HG03103 (cell line): ENCODE results near the gene TP53BP2.
"Not testable (repeated sequence)": the region's sequence is repeated elsewhere in the genome, so short reads cannot be mapped to it uniquely, and the experiment has no call there.

Experiments used
- ATAC-seq: cut with Tn5 transposase; IDR thresholded peaks from one replicate; pipeline ENCODE4 v1.9.1; 2021; ENCODE audit warnings: low read depth; ENCODE audit not compliant: unreplicated experiment

TP53BP2 gene

DNA sequence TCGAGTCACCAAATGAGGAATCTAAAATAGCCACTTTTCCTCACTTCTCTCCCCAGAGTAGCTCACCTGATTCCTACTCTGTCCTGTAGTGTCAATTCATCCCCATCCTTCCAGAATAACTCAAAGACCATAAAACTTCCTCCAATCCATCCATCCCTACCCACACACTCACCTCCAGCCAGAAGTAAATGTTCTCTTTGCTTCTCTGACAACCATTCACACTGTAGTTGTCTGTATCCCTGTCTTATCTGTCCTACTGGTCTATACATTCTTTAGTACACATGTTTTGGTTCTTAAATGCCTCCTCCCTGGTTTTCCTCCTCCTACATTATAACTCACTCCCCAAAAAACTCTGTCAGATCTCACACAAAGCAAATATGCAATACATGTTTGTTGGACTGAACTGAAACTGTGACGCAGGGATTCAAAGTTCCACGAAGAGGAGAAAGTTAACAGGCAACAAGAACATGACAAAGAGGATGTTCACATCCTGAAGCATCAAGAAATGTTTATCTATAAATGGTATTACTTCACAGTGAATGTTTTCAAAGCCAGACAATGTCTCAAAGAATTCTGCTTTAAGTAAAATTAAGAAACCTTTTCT, 11.0 kb downstream of the TP53BP2 start:
- no peak for ATAC-seq

DNA sequence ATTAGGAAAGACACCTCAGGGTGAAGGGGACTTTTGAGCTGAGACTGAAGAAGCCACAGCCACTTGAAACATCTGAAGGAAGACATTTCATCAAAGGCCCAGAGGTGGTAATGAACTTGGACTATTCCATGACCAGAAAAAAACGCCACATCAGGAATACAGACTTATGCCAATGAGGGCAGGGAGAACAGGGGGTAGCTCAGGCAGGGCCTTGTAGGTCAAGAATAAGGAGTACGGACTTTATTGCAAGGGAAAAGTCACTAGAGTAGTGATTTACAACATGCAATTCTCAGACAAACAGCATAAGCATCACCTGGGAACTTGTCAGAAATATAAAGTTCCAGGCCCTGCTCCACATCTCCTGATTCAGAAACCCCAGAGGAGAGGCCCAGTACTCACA, 11.8 kb downstream of the TP53BP2 start:
- no peak for ATAC-seq

- ATAC-seq: no peak
Measured at GRCh38 chr1:223832637-223832943, 13.2 kb downstream of the TP53BP2 start.

GRCh38 chr1:223831755-223832636, 13.8 kb downstream of the TP53BP2 start:
- no peak for ATAC-seq

DNA sequence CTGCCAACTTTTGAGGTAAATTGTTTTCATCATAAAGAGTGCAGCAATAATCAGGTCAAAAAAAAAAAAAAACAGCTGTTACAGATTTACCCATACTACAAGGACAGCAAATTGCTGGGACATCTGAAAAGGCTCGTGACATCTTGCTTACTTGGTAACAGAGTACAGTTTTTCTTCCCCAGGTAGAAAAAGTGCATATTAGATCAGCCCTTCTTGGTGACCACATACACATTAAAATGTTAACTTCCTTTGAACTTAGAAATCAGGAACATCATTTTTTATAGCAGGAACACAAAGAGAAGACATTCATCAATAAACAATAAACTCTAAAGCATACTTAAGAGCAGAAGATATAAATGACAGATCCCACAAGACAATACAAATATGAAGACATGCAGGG, 16.1 kb downstream of the TP53BP2 start:
- no peak for ATAC-seq

DNA sequence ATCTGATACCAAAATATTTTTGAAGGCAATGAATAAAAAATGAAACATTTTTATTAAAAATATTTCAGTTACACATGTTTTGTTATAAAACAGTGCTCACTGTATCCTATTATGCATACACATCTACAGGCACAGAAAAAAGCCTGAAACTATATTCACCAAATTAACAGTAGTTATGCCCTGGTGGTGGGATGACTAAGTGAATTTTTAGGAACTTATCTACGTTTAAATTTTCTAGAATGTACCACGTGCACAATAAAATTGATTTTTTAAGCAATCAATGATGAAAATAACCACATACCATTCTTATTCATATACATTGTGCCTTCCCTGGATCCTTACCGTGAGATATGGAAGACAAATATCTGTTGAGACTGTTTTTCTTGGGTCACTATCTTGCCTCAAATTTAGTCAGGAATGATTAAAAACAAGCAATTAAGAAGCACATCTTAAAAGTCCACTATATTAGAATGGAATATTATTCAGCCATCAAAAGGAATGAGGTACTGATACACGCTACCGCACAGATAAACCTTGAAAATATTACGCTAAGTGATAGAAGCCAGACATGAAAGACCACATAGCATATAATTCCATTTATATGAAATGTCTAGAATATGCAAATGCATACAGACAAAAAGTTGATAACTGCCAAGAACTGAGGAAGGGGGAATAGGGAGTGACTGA, 17.4 kb downstream of the TP53BP2 start:
- no peak for ATAC-seq

GRCh38 chr1:223827193-223827663, 18.5 kb downstream of the TP53BP2 start:
- ATAC-seq: no peak

GRCh38 chr1:223825767-223826748, 19.7 kb downstream of the TP53BP2 start:
- no peak for ATAC-seq

DNA sequence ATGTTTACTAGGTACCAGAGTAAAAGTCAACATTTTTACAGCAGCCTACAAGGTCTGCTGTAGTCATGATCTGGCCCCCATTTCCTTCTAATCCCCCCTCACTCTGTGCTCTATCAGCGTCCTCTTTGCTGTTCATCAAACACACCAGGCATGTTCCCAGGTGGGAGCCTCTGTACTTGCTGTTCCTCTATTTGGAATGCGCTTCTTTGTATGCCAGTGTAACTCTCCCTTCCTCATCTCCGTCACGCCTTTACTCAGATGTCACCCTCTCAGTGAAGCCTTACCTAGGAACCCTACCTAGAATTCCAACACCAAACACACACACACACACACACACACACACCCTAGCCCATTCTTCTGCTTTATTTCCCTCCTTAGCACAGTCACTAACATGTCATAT, 21.0 kb downstream of the TP53BP2 start:
- no peak for ATAC-seq

DNA sequence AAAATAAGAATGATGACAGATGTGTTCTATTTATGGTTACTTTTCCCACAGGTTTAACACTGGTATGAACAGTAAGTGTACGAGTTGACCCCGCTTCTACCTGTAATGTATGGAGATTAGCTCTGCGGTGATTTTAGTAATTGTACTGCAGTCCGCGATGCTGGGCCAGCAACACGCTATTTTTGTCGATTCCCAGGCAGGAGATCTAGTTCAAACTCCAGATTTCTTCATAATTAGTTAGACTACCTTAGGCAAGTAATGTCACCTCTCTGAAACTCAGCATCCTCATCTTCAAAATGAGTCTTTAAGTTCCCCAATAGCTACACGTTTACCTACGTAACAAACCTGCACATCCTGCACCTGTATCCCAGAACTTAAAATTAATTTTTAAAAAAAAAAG, 21.5 kb downstream of the TP53BP2 start:
- no peak for ATAC-seq

GRCh38 chr1:223820971-223821370, 24.8 kb downstream of the TP53BP2 start:
- ATAC-seq: no peak

DNA sequence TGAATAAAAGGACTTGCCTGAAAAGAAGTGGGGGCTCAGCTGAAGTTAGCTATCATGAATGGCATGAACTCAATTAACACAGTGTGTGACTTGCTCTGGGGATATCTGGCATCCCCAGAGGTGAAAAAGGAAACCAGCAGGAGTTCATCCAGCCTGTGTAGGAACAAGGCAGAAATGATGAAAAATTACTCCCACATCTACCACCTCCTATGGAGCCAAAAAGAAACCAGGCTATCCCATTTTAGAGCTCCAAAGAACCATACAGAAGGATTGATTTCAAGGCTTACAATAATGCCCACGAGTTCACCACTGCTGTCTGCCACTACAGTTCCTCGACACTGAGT, 25.3 kb downstream of the TP53BP2 start:
- ATAC-seq: no peak

DNA sequence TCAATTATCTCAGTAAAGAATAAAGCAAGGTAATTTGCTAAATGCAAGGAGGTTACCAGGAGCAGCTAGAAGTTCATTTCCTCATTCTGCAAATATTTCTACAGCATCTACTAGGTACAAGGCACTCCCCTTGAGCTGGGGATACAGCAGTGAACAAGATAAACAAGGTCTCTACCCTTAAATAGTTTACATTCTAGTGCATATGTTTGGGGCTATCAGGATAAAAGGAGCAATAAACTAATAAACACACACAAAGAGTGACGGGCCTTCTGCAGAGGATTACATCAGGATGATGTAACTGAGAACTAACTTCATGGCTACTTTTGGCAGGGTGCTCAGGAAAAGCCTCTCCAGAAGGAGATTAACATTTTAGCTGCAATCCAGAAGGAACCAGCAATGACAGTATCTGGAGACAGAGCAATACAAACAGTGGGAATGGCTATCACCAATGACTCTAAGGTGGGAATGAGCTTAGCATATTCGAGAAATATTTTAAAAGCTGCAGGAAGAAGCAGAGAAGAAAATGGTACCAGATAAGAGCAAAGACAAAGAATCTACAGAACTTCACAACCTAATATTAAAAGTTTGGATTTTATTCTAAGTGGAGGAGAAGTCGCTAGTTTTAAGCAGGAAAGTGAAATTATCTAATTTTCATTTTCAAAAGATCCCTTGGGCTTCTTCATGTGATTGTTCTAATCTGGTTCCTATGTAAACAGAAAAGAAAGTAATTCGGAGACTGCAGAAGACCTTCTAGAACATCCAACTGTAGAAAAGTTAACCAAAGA, 25.8 kb downstream of the TP53BP2 start:
- ATAC-seq: no peak

DNA sequence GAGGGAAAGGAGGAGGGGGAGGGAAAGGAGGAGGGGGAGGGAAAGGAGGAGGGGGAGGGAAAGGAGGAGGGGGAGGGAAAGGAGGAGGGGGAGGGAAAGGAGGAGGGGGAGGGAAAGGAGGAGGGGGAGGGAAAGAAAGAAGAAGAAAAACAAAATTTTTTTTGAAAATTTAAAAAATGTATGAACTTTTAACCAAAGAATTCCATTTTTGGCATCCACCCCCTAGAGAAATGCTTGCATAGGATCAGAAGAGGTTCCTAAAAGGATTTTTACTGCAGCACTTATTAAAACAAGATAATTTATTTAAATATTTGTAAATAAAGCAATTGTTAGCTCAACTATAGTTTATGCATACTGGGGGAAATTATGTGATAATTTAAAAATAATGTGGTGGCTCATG, 28.5 kb downstream of the TP53BP2 start:
- ATAC-seq: not testable (repeated sequence)

GRCh38 chr1:223815865-223816264, 29.9 kb downstream of the TP53BP2 start:
- ATAC-seq: no peak

GRCh38 chr1:223815020-223815853, 30.5 kb downstream of the TP53BP2 start:
- ATAC-seq: no peak

GRCh38 chr1:223813645-223814044, 32.1 kb downstream of the TP53BP2 start:
- no peak for ATAC-seq

DNA sequence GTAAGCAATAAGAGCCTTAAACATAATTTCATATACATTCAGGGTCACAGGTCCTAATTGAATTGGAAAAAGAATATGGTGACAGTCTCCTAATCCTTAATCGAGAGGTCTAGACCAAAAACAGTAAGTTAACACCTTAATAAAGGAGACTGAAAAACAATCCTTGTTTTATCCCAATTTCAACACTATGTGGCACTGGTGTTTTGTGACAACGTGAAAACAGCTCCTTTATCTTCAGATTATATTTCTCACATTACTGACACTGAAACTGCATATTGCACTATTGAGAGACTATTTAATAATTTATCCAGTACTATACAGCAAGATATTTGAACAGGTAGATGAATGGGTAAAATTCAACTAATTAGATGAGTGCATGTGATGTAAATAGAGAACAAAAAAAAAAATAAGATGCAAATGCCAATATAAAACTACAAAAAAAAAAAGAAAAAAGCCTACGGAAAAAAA, 34.1 kb downstream of the TP53BP2 start:
- ATAC-seq: no peak

GRCh38 chr1:223810586-223810985, 35.2 kb downstream of the TP53BP2 start:
- no peak for ATAC-seq
